GM23338 (cell line): Measurements from ENCODE around the gene BOD1. TPM values are rescaled to one million over a fixed set of nuclear protein-coding genes. Genes with fewer than 3 reads are reported as not detected.
A peak's percentile ranks its signal among the peaks of the same experiment; 100 is the strongest.

Experiments used
- ATAC-seq: fragments of 200-7000 bp; cut with Tn5 transposase; 3 replicates; pipeline ENCODE4 v1.9.1; 2020
- DNase-seq: peaks from one replicate; pipeline ENCODE4 v3.0.0-alpha.2; 2015; ENCODE audit warnings: low spot score
- H2AFZ ChIP-seq: fragments of 200-600 bp; sonication (generic); 2 replicates; pipeline ENCODE4 v1.8.0; 2016; ENCODE audit warnings: antibody characterized with exemption, mild to moderate bottlenecking, moderate library complexity
- H3F3A ChIP-seq: fragments of 200-600 bp; sonication (generic); replicated peaks from 2 replicates; pipeline ENCODE4 v1.8.0; 2017; ENCODE audit warnings: antibody characterized with exemption, mixed run types, low read depth
- H3K27ac ChIP-seq: fragments of 200-600 bp; sonication (generic); 2 replicates; pipeline ENCODE4 v1.6.1; 2016; ENCODE audit warnings: low read depth
- H3K27me3 ChIP-seq: fragments of 200-600 bp; sonication (generic); 2 replicates; pipeline ENCODE4 v1.8.0; 2016; ENCODE audit warnings: mild to moderate bottlenecking, mixed run types, moderate library complexity; ENCODE audit not compliant: insufficient read depth
- H3K36me3 ChIP-seq: fragments of 200-600 bp; sonication (generic); 2 replicates; pipeline ENCODE4 v1.8.0; 2016; ENCODE audit warnings: mild to moderate bottlenecking; ENCODE audit not compliant: insufficient read depth
- H3K4me1 ChIP-seq: fragments of 200-600 bp; sonication (generic); 2 replicates; pipeline ENCODE4 v1.8.0; 2016; ENCODE audit warnings: mild to moderate bottlenecking, moderate library complexity; ENCODE audit not compliant: insufficient read depth
- H3K4me2 ChIP-seq: fragments of 200-600 bp; sonication (generic); 2 replicates; pipeline ENCODE4 v1.7.1; 2017; ENCODE audit warnings: mixed run types
- H3K4me3 ChIP-seq: fragments of 200-600 bp; sonication (generic); 2 replicates; pipeline ENCODE4 v1.6.1; 2016; ENCODE audit warnings: mixed run types
- H3K79me2 ChIP-seq: fragments of 200-600 bp; sonication (generic); replicated peaks from 2 replicates; pipeline ENCODE4 v1.8.0; 2017; ENCODE audit warnings: mild to moderate bottlenecking; ENCODE audit not compliant: insufficient read depth
- H3K9me2 ChIP-seq: fragments of 200-600 bp; sonication (generic); 2 replicates; pipeline ENCODE4 v1.8.0; 2017; ENCODE audit not compliant: insufficient read depth
- H4K20me1 ChIP-seq: fragments of 200-600 bp; sonication (generic); replicated peaks from 2 replicates; pipeline ENCODE4 v1.8.0; 2017; ENCODE audit warnings: mild to moderate bottlenecking; ENCODE audit not compliant: insufficient read depth
- H3K27ac Mint-ChIP-seq: 2 replicates; pipeline ENCODE4 v1.8.0; 2020; ENCODE audit warnings: inconsistent platforms, mild to moderate bottlenecking, moderate library complexity, mixed read lengths
- H3K27me3 Mint-ChIP-seq: 3 replicates; pipeline ENCODE4 v1.8.0; 2022; ENCODE audit warnings: low read depth, mild to moderate bottlenecking, moderate library complexity, mixed read lengths, inconsistent platforms; ENCODE audit not compliant: insufficient read depth, poor library complexity
- H3K36me3 Mint-ChIP-seq: 3 replicates; pipeline ENCODE4 v1.8.0; 2021; ENCODE audit warnings: low read depth, mild to moderate bottlenecking, inconsistent platforms, moderate library complexity, mixed read lengths
- H3K4me1 Mint-ChIP-seq: 3 replicates; pipeline ENCODE4 v1.8.0; 2020; ENCODE audit warnings: mild to moderate bottlenecking, inconsistent platforms, mixed read lengths
- H3K4me3 Mint-ChIP-seq: 3 replicates; pipeline ENCODE4 v1.8.0; 2021; ENCODE audit warnings: moderate library complexity, mild to moderate bottlenecking, inconsistent platforms, mixed read lengths
- H3K9me3 Mint-ChIP-seq: 3 replicates; pipeline ENCODE4 v1.8.0; 2020; ENCODE audit warnings: moderate library complexity, mild to moderate bottlenecking, inconsistent platforms, mixed read lengths
- CREB1 ChIP-seq: fragments of 250-450 bp; sonication (Bioruptor Pico); IDR thresholded peaks from 2 replicates; pipeline ENCODE4 v1.5.0; 2020; ENCODE audit warnings: low read depth, mild to moderate bottlenecking, moderate library complexity
- EZH2 ChIP-seq: fragments of 200-600 bp; sonication (generic); IDR thresholded peaks from one replicate; pipeline ENCODE4 v1.8.0; 2017; ENCODE audit warnings: antibody characterized with exemption, mild to moderate bottlenecking, low read depth; ENCODE audit not compliant: unreplicated experiment
- JUNB ChIP-seq: IDR thresholded peaks from one replicate; pipeline ENCODE4 v1.6.1; 2016; ENCODE audit warnings: antibody characterized with exemption; ENCODE audit not compliant: unreplicated experiment
- NANOG ChIP-seq: IDR thresholded peaks from 2 replicates; pipeline ENCODE4 v1.6.1; 2016; ENCODE audit warnings: antibody characterized with exemption, borderline replicate concordance
- POLR2AphosphoS5 ChIP-seq: IDR thresholded peaks from 2 replicates; pipeline ENCODE4 v1.6.1; 2016; ENCODE audit warnings: antibody characterized with exemption, low read depth
- STAT1 ChIP-seq: IDR thresholded peaks from one replicate; pipeline ENCODE4 v1.6.1; 2016; ENCODE audit warnings: antibody characterized with exemption; ENCODE audit not compliant: unreplicated experiment
- ZNF114 ChIP-seq: fragments of 250-450 bp; sonication (Bioruptor Pico); IDR thresholded peaks from 2 replicates; pipeline ENCODE4 v1.5.0; 2020; ENCODE audit warnings: mild to moderate bottlenecking, moderate library complexity
- ZNF331 ChIP-seq: fragments of 250-450 bp; sonication (Bioruptor Pico); IDR thresholded peaks from 2 replicates; pipeline ENCODE4 v1.5.0; 2020; ENCODE audit warnings: low read depth, mild to moderate bottlenecking, moderate library complexity
- polyA plus RNA-seq: library from polyadenylated mRNA; unstranded; fragments of >200 nt; fragmentation: Nextera tagmentation; extraction: Ambion mirVana; gene quantifications from 2 replicates; pipeline ENCODE4 v1.2.1, GENCODE V29; 2016
- total RNA-seq: library from RNA; depleted of rRNA; stranded (reverse); fragments of >200 nt; shearing (Covaris generic); gene quantifications from 2 replicates; pipeline ENCODE4 v1.2.3, GENCODE V29; 2014
- TF ChIP-seq, protein P1 (sequence below): IDR thresholded peaks from 2 replicates; pipeline ENCODE4 v1.6.1; 2016; ENCODE audit warnings: antibody characterized with exemption
- TF ChIP-seq, protein P2 (sequence below): IDR thresholded peaks from one replicate; pipeline ENCODE4 v1.6.1; 2018; ENCODE audit warnings: antibody characterized with exemption; ENCODE audit not compliant: unreplicated experiment
- TF ChIP-seq, protein P3 (sequence below): fragments of 250-450 bp; sonication (Bioruptor Pico); IDR thresholded peaks from 2 replicates; pipeline ENCODE4 v1.5.0; 2020; ENCODE audit warnings: mild to moderate bottlenecking, moderate library complexity
- TF ChIP-seq, protein P4 (sequence below), 2 experiments: fragments of 200-600 bp in 1 of 2; sonication (generic) in 1 of 2; conservative IDR thresholded peaks; 2 replicates each; pipeline versions ENCODE4 v1.5.1 to v1.6.1; 2016 to 2017; ENCODE audit warnings: antibody characterized with exemption in 2 of 2, low read depth in 2 of 2, mild to moderate bottlenecking in 2 of 2, moderate library complexity in 1 of 2

The BOD1 gene
- total and polyA plus RNA-seq, 2 experiments from 2014 or later: 94.7 to 141 TPM

DNA sequence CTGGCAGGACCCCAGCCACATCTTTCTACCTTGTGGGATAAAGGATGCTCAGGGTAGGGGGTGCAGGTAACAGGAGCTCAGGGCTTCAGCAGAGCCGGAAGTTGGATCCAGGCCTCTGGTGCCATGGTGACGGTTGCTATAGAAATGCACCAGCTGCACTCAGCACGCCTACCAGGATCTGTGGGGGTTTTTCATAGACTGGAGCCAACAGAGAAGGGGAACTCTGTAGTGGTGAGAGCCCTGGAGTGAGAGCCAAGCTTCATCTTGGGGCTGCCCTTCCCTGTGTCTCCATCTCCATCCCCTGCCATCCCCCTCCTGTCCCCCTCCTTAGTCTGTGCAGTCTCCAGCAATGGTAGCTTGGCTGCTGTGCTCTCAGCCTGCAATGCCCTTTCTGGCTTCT is 27.5 kb upstream of the BOD1 start (continued):
- no peak for TF ChIP-seq JUNB

DNA sequence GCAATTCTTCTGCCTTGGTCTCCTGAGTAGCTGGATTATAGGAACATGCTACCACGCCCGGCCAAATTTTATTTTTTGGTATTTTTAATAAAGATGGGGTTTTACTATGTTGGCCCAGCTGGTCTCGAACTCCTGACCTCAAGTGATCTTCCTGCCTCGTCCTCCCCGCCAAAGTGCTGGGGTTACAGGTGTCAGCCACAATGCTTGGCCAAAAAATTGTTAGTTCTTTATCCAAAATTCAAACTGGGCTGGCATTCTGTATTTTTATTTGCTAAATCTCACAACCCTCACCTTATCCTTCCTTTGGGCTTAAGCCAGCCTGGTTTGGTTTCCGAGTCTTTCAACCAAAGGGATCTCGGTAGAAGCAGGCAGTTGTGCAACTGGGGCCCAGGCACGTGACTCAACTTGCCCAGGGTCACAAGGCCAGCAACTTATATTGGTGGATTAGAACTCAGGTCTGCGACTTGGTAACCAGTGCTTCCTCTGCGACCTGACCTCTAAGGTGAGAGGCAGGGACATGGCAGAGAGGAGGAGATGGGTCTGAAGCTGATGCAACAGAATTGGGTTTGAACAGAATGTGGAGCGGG is 26.5 kb upstream of the BOD1 start:
- no peak overlapping the region for H3K27ac Mint-ChIP-seq

More for the DNA sequence above, 26.5 kb upstream of the BOD1 start:
- H4K20me1 ChIP-seq: no peaks in the 10 kb centered on the region
- Mint-ChIP-seq H3K9me3 (no peaks in the 10 kb centered on the region), H3K4me1 (peaks cover 58% of the 10 kb centered on the region), H3K27me3 (peaks cover 13% of the 10 kb centered on the region), H3K4me3 (no peak overlapping the region), H3K36me3 (no peaks in the 10 kb centered on the region)
- H3K79me2 ChIP-seq: no peaks in the 10 kb centered on the region
- no peak overlapping the region for H3K27ac ChIP-seq
- H3K4me2 ChIP-seq: no peak overlapping the region
- H3K4me3 ChIP-seq: no peak overlapping the region
- TF ChIP-seq JUNB (no peak), ZNF331 (CRISPR knock-in tag) (no peak), NANOG (no peak), STAT1 (no peak), CREB1 (no peak), POLR2AphosphoS5 (no peak), ZNF114 (CRISPR knock-in tag) (no peak), EZH2 (no peak)
- TF ChIP-seq, protein P1, sequence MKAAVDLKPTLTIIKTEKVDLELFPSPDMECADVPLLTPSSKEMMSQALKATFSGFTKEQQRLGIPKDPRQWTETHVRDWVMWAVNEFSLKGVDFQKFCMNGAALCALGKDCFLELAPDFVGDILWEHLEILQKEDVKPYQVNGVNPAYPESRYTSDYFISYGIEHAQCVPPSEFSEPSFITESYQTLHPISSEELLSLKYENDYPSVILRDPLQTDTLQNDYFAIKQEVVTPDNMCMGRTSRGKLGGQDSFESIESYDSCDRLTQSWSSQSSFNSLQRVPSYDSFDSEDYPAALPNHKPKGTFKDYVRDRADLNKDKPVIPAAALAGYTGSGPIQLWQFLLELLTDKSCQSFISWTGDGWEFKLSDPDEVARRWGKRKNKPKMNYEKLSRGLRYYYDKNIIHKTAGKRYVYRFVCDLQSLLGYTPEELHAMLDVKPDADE: no peak
- TF ChIP-seq, protein P2, sequence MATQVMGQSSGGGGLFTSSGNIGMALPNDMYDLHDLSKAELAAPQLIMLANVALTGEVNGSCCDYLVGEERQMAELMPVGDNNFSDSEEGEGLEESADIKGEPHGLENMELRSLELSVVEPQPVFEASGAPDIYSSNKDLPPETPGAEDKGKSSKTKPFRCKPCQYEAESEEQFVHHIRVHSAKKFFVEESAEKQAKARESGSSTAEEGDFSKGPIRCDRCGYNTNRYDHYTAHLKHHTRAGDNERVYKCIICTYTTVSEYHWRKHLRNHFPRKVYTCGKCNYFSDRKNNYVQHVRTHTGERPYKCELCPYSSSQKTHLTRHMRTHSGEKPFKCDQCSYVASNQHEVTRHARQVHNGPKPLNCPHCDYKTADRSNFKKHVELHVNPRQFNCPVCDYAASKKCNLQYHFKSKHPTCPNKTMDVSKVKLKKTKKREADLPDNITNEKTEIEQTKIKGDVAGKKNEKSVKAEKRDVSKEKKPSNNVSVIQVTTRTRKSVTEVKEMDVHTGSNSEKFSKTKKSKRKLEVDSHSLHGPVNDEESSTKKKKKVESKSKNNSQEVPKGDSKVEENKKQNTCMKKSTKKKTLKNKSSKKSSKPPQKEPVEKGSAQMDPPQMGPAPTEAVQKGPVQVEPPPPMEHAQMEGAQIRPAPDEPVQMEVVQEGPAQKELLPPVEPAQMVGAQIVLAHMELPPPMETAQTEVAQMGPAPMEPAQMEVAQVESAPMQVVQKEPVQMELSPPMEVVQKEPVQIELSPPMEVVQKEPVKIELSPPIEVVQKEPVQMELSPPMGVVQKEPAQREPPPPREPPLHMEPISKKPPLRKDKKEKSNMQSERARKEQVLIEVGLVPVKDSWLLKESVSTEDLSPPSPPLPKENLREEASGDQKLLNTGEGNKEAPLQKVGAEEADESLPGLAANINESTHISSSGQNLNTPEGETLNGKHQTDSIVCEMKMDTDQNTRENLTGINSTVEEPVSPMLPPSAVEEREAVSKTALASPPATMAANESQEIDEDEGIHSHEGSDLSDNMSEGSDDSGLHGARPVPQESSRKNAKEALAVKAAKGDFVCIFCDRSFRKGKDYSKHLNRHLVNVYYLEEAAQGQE: no peak
- TF ChIP-seq, protein P3, sequence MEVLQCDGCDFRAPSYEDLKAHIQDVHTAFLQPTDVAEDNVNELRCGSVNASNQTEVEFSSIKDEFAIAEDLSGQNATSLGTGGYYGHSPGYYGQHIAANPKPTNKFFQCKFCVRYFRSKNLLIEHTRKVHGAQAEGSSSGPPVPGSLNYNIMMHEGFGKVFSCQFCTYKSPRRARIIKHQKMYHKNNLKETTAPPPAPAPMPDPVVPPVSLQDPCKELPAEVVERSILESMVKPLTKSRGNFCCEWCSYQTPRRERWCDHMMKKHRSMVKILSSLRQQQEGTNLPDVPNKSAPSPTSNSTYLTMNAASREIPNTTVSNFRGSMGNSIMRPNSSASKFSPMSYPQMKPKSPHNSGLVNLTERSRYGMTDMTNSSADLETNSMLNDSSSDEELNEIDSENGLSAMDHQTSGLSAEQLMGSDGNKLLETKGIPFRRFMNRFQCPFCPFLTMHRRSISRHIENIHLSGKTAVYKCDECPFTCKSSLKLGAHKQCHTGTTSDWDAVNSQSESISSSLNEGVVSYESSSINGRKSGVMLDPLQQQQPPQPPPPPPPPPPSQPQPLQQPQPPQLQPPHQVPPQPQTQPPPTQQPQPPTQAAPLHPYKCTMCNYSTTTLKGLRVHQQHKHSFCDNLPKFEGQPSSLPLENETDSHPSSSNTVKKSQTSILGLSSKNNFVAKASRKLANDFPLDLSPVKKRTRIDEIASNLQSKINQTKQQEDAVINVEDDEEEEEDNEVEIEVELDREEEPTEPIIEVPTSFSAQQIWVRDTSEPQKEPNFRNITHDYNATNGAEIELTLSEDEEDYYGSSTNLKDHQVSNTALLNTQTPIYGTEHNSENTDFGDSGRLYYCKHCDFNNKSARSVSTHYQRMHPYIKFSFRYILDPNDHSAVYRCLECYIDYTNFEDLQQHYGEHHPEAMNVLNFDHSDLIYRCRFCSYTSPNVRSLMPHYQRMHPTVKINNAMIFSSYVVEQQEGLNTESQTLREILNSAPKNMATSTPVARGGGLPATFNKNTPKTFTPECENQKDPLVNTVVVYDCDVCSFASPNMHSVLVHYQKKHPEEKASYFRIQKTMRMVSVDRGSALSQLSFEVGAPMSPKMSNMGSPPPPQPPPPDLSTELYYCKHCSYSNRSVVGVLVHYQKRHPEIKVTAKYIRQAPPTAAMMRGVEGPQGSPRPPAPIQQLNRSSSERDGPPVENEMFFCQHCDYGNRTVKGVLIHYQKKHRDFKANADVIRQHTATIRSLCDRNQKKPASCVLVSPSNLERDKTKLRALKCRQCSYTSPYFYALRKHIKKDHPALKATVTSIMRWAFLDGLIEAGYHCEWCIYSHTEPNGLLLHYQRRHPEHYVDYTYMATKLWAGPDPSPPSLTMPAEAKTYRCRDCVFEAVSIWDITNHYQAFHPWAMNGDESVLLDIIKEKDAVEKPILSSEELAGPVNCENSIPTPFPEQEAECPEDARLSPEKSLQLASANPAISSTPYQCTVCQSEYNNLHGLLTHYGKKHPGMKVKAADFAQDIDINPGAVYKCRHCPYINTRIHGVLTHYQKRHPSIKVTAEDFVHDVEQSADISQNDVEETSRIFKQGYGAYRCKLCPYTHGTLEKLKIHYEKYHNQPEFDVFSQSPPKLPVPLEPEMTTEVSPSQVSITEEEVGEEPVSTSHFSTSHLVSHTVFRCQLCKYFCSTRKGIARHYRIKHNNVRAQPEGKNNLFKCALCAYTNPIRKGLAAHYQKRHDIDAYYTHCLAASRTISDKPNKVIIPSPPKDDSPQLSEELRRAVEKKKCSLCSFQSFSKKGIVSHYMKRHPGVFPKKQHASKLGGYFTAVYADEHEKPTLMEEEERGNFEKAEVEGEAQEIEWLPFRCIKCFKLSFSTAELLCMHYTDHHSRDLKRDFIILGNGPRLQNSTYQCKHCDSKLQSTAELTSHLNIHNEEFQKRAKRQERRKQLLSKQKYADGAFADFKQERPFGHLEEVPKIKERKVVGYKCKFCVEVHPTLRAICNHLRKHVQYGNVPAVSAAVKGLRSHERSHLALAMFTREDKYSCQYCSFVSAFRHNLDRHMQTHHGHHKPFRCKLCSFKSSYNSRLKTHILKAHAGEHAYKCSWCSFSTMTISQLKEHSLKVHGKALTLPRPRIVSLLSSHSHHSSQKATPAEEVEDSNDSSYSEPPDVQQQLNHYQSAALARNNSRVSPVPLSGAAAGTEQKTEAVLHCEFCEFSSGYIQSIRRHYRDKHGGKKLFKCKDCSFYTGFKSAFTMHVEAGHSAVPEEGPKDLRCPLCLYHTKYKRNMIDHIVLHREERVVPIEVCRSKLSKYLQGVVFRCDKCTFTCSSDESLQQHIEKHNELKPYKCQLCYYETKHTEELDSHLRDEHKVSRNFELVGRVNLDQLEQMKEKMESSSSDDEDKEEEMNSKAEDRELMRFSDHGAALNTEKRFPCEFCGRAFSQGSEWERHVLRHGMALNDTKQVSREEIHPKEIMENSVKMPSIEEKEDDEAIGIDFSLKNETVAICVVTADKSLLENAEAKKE (CRISPR knock-in tag): no peak
- TF ChIP-seq, protein P4, sequence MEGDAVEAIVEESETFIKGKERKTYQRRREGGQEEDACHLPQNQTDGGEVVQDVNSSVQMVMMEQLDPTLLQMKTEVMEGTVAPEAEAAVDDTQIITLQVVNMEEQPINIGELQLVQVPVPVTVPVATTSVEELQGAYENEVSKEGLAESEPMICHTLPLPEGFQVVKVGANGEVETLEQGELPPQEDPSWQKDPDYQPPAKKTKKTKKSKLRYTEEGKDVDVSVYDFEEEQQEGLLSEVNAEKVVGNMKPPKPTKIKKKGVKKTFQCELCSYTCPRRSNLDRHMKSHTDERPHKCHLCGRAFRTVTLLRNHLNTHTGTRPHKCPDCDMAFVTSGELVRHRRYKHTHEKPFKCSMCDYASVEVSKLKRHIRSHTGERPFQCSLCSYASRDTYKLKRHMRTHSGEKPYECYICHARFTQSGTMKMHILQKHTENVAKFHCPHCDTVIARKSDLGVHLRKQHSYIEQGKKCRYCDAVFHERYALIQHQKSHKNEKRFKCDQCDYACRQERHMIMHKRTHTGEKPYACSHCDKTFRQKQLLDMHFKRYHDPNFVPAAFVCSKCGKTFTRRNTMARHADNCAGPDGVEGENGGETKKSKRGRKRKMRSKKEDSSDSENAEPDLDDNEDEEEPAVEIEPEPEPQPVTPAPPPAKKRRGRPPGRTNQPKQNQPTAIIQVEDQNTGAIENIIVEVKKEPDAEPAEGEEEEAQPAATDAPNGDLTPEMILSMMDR (conservative IDR thresholded peaks at IDR 0.05; ENCODE audit: low read depth in 2 of 2): no peak
- no peaks in the 10 kb centered on the region for H3K36me3 ChIP-seq
- H3F3A ChIP-seq: no peaks in the 10 kb centered on the region
- H2AFZ ChIP-seq: peak overlapping the region; percentile 72; the same call in 1 of the 2 replicates
- no peak for DNase-seq
- no peaks in the 10 kb centered on the region for H3K27me3 ChIP-seq
- no peaks in the 10 kb centered on the region for H3K9me2 ChIP-seq
- peaks cover 40% of the 10 kb centered on the region for H3K4me1 ChIP-seq
- no peak for ATAC-seq
